HepG2 (cell line): ENCODE results near the gene ZNF184. TPM values are rescaled to one million over a fixed set of nuclear protein-coding genes. Genes with fewer than 3 reads are reported as not detected.
A peak's percentile ranks its signal among the peaks of the same experiment; 100 is the strongest.

Experiments used
- BCL6 ChIP-seq: IDR thresholded peaks from 2 replicates; pipeline ENCODE4 v1.6.1; 2016; ENCODE audit warnings: missing genetic modification reagents, missing compliant biosample characterization
- HIVEP1 ChIP-seq: sonication (generic); formaldehyde crosslinking; IDR thresholded peaks from 2 replicates; pipeline ENCODE4 v1.4.0; 2020; ENCODE audit warnings: mild to moderate bottlenecking, missing genetic modification reagents
- MBD4 ChIP-seq: IDR thresholded peaks from 2 replicates; pipeline ENCODE4 v1.6.1; 2012; ENCODE audit warnings: low read length, inconsistent platforms, borderline replicate concordance
- MIXL1 ChIP-seq: IDR thresholded peaks from 2 replicates; pipeline ENCODE4 v1.6.1; 2016
- NFIB ChIP-seq: sonication (generic); formaldehyde crosslinking; IDR thresholded peaks from 2 replicates; pipeline ENCODE4 v1.9.0; 2021; ENCODE audit warnings: missing genetic modification reagents, mild to moderate bottlenecking, borderline replicate concordance
- NR2C2 ChIP-seq: sonication (generic); formaldehyde crosslinking; IDR thresholded peaks from 2 replicates; pipeline ENCODE4 v1.4.0; 2020; ENCODE audit warnings: missing genetic modification reagents, mild to moderate bottlenecking, moderate library complexity, borderline replicate concordance
- NR2F2 ChIP-seq: IDR thresholded peaks from 2 replicates; pipeline ENCODE4 v1.6.1; 2012; ENCODE audit warnings: low read depth, inconsistent platforms, borderline replicate concordance
- SALL2 ChIP-seq: sonication (generic); formaldehyde crosslinking; IDR thresholded peaks from 2 replicates; pipeline ENCODE4 v1.8.1; 2023; ENCODE audit warnings: mild to moderate bottlenecking, missing genetic modification reagents, inconsistent platforms
- ZC3H4 ChIP-seq: sonication (generic); formaldehyde crosslinking; IDR thresholded peaks from 2 replicates; pipeline ENCODE4 v1.4.0; 2020; ENCODE audit warnings: missing genetic modification reagents, borderline replicate concordance
- ZNF484 ChIP-seq: sonication (generic); formaldehyde crosslinking; IDR thresholded peaks from 2 replicates; pipeline ENCODE4 v1.5.1; 2020; ENCODE audit warnings: mild to moderate bottlenecking, low read depth, missing genetic modification reagents, borderline replicate concordance
- ZNF678 ChIP-seq: sonication (generic); formaldehyde crosslinking; IDR thresholded peaks from 2 replicates; pipeline ENCODE4 v1.4.0; 2020; ENCODE audit warnings: mild to moderate bottlenecking, missing genetic modification reagents
- ZNF7 ChIP-seq: IDR thresholded peaks from 2 replicates; pipeline ENCODE4 v1.6.1; 2016; ENCODE audit warnings: missing biosample characterization, missing genetic modification reagents
- ZSCAN30 ChIP-seq: sonication (generic); formaldehyde crosslinking; IDR thresholded peaks from 2 replicates; pipeline ENCODE4 v1.5.0; 2020; ENCODE audit warnings: mild to moderate bottlenecking, missing genetic modification reagents
- polyA plus RNA-seq, 8 experiments: library from polyadenylated mRNA; depleted of rRNA in 3 of 8; stranded (reverse) in 7 of 8; unstranded in 1 of 8; fragments of >200 nt; fragmentation: Illumina TruSeq in 4 of 8; extraction: Trizol in 4 of 8; gene quantifications; 2 replicates each; pipeline versions ENCODE4 v1.2.1 to v1.2.3, GENCODE V29; 2011 to 2016; ENCODE audit warnings: low read depth in 4 of 8, missing spikeins in 1 of 8, mixed read lengths in 1 of 8; ENCODE audit not compliant: insufficient read depth in 1 of 8
- total RNA-seq, 5 experiments: library from RNA; depleted of rRNA; stranded (reverse); fragments of >200 nt; fragmentation: Illumina TruSeq; extraction: Trizol; gene quantifications; 2 replicates each; pipeline ENCODE4 v1.2.3, GENCODE V29; 2016; ENCODE audit warnings: low read depth in 1 of 5
- TF ChIP-seq, protein P1 (sequence below), 2 experiments: sonication (generic) in 1 of 2; formaldehyde crosslinking in 1 of 2; IDR thresholded peaks; 2 replicates each; pipeline versions ENCODE4 v1.6.1 to v1.9.0; 2014 to 2022; ENCODE audit warnings: antibody characterized with exemption in 1 of 2, borderline replicate concordance in 1 of 2, inconsistent platforms in 1 of 2, low read depth in 1 of 2, missing genetic modification reagents in 1 of 2
- TF ChIP-seq, protein P2 (sequence below): IDR thresholded peaks from 2 replicates; pipeline ENCODE4 v1.6.1; 2016; ENCODE audit warnings: mild to moderate bottlenecking, missing biosample characterization, missing genetic modification reagents
- TF ChIP-seq, protein P3 (sequence below): sonication (generic); formaldehyde crosslinking; IDR thresholded peaks from 2 replicates; pipeline ENCODE4 v1.9.0; 2021; ENCODE audit warnings: mild to moderate bottlenecking, missing genetic modification reagents

Gene ZNF184
- total and polyA plus RNA-seq, 2 of the 13 experiments (the other 11 are each of a cell fraction or from before 2014, with no cell fraction given) = 2.1 to 10.1 TPM

DNA sequence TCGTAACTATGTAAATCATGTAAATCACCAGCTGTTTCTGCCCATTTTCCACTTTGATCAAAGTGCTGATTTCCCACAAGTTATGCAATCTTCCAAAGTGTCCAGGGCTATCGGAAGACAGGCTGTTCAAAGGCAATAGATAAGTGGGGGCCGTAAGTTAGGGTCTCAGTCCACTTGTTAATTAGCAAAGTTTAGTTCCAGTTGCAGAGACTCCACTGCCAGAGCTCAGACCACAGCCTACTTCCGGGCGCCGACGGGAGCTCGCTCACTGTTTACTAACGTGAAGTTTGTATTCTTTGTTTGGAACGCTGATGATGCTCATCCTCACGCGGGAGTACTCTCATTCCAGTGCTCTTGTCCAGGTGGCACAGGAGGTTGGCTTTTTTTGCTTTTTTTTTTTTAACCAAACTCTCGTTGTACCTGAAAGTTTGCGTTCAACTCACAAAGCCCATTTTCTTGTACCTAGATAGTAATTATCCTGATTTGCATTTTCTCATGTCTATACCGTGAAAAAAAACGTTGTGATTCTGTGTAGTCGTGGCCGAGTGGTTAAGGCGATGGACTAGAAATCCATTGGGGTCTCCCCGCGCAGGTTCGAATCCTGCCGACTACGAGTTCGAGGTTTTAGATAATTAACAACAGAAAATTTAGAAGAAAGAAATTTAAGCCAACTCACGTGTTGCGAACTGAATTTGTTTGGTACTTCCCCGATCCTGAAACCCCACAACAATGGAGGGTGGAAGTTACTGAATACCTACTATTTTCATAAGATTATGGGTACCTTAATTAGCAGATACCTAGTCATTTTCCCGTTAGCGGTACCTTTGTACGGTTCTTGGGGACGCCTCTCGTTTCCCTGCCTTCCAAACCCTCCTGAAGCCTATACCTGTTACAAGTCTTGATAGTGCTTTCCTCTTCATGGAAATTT is 29.9 kb upstream of the ZNF184 start (continued):
- TF ChIP-seq, protein P1, sequence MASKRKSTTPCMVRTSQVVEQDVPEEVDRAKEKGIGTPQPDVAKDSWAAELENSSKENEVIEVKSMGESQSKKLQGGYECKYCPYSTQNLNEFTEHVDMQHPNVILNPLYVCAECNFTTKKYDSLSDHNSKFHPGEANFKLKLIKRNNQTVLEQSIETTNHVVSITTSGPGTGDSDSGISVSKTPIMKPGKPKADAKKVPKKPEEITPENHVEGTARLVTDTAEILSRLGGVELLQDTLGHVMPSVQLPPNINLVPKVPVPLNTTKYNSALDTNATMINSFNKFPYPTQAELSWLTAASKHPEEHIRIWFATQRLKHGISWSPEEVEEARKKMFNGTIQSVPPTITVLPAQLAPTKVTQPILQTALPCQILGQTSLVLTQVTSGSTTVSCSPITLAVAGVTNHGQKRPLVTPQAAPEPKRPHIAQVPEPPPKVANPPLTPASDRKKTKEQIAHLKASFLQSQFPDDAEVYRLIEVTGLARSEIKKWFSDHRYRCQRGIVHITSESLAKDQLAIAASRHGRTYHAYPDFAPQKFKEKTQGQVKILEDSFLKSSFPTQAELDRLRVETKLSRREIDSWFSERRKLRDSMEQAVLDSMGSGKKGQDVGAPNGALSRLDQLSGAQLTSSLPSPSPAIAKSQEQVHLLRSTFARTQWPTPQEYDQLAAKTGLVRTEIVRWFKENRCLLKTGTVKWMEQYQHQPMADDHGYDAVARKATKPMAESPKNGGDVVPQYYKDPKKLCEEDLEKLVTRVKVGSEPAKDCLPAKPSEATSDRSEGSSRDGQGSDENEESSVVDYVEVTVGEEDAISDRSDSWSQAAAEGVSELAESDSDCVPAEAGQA (IDR thresholded peaks at IDR 0.05; ENCODE audit: low read depth) = no peak
- TF ChIP-seq, protein P1 (CRISPR knock-in tag; IDR thresholded peaks at IDR 0.05; ENCODE audit: borderline replicate concordance) = no peak
- TF ChIP-seq, protein P2, sequence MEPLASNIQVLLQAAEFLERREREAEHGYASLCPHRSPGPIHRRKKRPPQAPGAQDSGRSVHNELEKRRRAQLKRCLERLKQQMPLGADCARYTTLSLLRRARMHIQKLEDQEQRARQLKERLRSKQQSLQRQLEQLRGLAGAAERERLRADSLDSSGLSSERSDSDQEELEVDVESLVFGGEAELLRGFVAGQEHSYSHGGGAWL (CRISPR knock-in tag) = no peak
- TF ChIP-seq ZSCAN30 (CRISPR knock-in tag) (no peak), NR2C2 (CRISPR knock-in tag) (no peak), MBD4 (no peak), NR2F2 (no peak), ZC3H4 (CRISPR knock-in tag) (no peak), ZNF678 (no peak), HIVEP1 (CRISPR knock-in tag) (no peak), NFIB (CRISPR knock-in tag) (no peak), ZNF7 (CRISPR knock-in tag) (no peak), ZNF484 (no peak), SALL2 (no peak; the same call in 1 of the 2 replicates), BCL6 (peak; percentile 40; the same call in 1 of the 2 replicates), MIXL1 (peak; percentile 82)
- TF ChIP-seq, protein P3, sequence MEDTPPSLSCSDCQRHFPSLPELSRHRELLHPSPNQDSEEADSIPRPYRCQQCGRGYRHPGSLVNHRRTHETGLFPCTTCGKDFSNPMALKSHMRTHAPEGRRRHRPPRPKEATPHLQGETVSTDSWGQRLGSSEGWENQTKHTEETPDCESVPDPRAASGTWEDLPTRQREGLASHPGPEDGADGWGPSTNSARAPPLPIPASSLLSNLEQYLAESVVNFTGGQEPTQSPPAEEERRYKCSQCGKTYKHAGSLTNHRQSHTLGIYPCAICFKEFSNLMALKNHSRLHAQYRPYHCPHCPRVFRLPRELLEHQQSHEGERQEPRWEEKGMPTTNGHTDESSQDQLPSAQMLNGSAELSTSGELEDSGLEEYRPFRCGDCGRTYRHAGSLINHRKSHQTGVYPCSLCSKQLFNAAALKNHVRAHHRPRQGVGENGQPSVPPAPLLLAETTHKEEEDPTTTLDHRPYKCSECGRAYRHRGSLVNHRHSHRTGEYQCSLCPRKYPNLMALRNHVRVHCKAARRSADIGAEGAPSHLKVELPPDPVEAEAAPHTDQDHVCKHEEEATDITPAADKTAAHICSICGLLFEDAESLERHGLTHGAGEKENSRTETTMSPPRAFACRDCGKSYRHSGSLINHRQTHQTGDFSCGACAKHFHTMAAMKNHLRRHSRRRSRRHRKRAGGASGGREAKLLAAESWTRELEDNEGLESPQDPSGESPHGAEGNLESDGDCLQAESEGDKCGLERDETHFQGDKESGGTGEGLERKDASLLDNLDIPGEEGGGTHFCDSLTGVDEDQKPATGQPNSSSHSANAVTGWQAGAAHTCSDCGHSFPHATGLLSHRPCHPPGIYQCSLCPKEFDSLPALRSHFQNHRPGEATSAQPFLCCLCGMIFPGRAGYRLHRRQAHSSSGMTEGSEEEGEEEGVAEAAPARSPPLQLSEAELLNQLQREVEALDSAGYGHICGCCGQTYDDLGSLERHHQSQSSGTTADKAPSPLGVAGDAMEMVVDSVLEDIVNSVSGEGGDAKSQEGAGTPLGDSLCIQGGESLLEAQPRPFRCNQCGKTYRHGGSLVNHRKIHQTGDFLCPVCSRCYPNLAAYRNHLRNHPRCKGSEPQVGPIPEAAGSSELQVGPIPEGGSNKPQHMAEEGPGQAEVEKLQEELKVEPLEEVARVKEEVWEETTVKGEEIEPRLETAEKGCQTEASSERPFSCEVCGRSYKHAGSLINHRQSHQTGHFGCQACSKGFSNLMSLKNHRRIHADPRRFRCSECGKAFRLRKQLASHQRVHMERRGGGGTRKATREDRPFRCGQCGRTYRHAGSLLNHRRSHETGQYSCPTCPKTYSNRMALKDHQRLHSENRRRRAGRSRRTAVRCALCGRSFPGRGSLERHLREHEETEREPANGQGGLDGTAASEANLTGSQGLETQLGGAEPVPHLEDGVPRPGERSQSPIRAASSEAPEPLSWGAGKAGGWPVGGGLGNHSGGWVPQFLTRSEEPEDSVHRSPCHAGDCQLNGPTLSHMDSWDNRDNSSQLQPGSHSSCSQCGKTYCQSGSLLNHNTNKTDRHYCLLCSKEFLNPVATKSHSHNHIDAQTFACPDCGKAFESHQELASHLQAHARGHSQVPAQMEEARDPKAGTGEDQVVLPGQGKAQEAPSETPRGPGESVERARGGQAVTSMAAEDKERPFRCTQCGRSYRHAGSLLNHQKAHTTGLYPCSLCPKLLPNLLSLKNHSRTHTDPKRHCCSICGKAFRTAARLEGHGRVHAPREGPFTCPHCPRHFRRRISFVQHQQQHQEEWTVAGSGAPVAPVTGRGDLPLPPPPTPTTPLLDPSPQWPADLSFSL (CRISPR knock-in tag) = no peak
